Heart left ventricle (tissue), 13 donors: Measurements from ENCODE around the gene ARMH4.

Experiments
- POLR2A ChIP-seq, 2 donors: fragments of 450-650 bp; IDR thresholded peaks; one replicate each; pipeline ENCODE4 v1.6.1; 2017; ENCODE audit warnings: antibody characterized with exemption in 2 of 2, mild to moderate bottlenecking in 2 of 2, moderate library complexity in 2 of 2
- TF ChIP-seq, protein P1 (sequence below), 12 donors: fragments of 200-600 bp; sonication (generic) in 4 of 12; IDR thresholded peaks; one replicate each; pipeline versions ENCODE4 v1.5.0 to v1.8.0; 2018 to 2022; ENCODE audit warnings: antibody characterized with exemption in 12 of 12, mild to moderate bottlenecking in 5 of 12
- donor health status: ischemic (EF 13 %, LVEDD 7.1; RV severe dilation, severe dysfunction).
- donor health status: DM: no; HTN: yes; CAD: no.
- donor health status: DM: no; HTN: no; CAD: no.
- donor health status: ischemic (EF 25% LVEDD 6.9; RV normal size, moderate dysfunction).
- donor health status: ischemic (EF 25% LVEDD 5.7; RV mildly dilated, moderate dysfunction).
- donor health status: ischemic (EF 35%, LVEDD 5.7; RV mildly dilated, moderate dysfunction).
- donor health status: nonischemic (EF 11% LVEDD 7.7; RV severe dilation, severe dysfunction).
- donor health status: DM: yes; HTN: yes; CAD: no.
- donor health status: PGD.
- donor health status: ischemic (EF 29% LVEDD 5.4; RV normal size, mild dysfunction).
- donor health status: nonischemic (EF 23%, LVEDD 6.1; RV moderate dilation, normal function).

DNA sequence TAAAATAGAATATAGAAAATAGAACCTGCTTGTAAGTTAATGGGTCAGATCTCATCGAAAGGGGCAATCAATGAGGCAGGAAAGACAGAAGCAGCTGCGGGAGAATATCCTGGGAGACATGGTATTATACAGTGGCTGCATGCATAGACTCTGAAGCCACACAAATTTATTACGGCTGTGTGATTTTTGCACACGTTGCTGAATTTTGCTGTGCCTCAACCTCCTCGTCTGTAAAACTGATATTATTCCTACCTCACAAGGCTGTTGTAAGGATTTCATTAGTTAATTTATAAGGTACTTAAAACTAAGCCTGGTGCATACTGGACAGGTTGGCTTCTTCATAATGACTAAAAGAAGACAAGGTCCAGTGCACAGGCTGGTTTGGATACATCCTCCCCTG, 52.3 kb downstream of the ARMH4 start:
- TF ChIP-seq, protein P1, sequence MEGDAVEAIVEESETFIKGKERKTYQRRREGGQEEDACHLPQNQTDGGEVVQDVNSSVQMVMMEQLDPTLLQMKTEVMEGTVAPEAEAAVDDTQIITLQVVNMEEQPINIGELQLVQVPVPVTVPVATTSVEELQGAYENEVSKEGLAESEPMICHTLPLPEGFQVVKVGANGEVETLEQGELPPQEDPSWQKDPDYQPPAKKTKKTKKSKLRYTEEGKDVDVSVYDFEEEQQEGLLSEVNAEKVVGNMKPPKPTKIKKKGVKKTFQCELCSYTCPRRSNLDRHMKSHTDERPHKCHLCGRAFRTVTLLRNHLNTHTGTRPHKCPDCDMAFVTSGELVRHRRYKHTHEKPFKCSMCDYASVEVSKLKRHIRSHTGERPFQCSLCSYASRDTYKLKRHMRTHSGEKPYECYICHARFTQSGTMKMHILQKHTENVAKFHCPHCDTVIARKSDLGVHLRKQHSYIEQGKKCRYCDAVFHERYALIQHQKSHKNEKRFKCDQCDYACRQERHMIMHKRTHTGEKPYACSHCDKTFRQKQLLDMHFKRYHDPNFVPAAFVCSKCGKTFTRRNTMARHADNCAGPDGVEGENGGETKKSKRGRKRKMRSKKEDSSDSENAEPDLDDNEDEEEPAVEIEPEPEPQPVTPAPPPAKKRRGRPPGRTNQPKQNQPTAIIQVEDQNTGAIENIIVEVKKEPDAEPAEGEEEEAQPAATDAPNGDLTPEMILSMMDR (IDR thresholded peaks at IDR 0.05), result no peak
- no peak for TF ChIP-seq POLR2A (IDR thresholded peaks at IDR 0.05)
